A549 (cell line): Measurements from ENCODE around the gene PRTFDC1. TPM values are rescaled to one million over a fixed set of nuclear protein-coding genes. Genes with fewer than 3 reads are reported as not detected.

Experiments
- ATAC-seq, 2 experiments: fragments of 200-7000 bp in 1 of 2; fragments of >200 bp in 1 of 2; cut with Nextera tagmentation in 1 of 2; cut with Tn5 transposase in 1 of 2; 3 replicates each; pipeline versions ENCODE4 v1.8.0 to v1.9.1; 2018 to 2020; ENCODE audit warnings: mild to moderate bottlenecking in 1 of 2, moderate library complexity in 1 of 2
- CTCF ChIA-PET: fragments of 300-600 bp; sonication (Branson Sonifier 250); formaldehyde crosslinking; extraction: SDS; loops from one replicate; lab custom pipeline; 2021; ENCODE audit warnings: antibody characterized with exemption, inconsistent platforms; lab: Yijun Ruan, JAX
- POLR2A ChIA-PET: fragments of 350-600 bp; formaldehyde crosslinking; extraction: SDS; loops from one replicate; lab custom pipeline; 2021; ENCODE audit warnings: antibody characterized with exemption, inconsistent platforms; lab: Yijun Ruan, JAX
- DNase-seq, 2 experiments: peaks; one replicate each; pipeline versions ENCODE4 v3.0.0 to v3.0.0-alpha.2; 2011 to 2016; ENCODE audit warnings: low read depth in 1 of 2, low spot score in 1 of 2
- FAIRE-seq: peaks from 2 replicates; lab custom pipeline; 2011; peaks lifted over from hg19 to GRCh38; lab: Jason Lieb, UNC
- H3K27ac ChIP-seq, 2 experiments: fragments of >200 bp; sonication (Bioruptor Twin); formaldehyde crosslinking; 3 replicates each; pipeline ENCODE4 v1.5.1; 2016 to 2017
- H3K4me1 ChIP-seq: fragments of >200 bp; sonication (Bioruptor Twin); formaldehyde crosslinking; 3 replicates; pipeline ENCODE4 v1.6.1; 2016
- H3K4me2 ChIP-seq: fragments of >200 bp; sonication (Bioruptor Twin); formaldehyde crosslinking; 3 replicates; pipeline ENCODE4 v1.6.1; 2016
- H3K4me3 ChIP-seq: fragments of >200 bp; sonication (Bioruptor Twin); formaldehyde crosslinking; 3 replicates; pipeline ENCODE4 v1.5.1; 2016
- H3K9me3 ChIP-seq: fragments of >200 bp; sonication (Bioruptor Twin); formaldehyde crosslinking; 3 replicates; pipeline ENCODE4 v1.6.1; 2016
- ATOH8 ChIP-seq: fragments of 250-450 bp; sonication (Bioruptor Pico); IDR thresholded peaks from 2 replicates; pipeline ENCODE4 v1.5.0; 2020; ENCODE audit warnings: low read depth, mild to moderate bottlenecking, moderate library complexity
- CBX8 ChIP-seq: fragments of 200-600 bp; sonication (generic); IDR thresholded peaks from 2 replicates; pipeline ENCODE4 v1.6.1; 2016
- CHD4 ChIP-seq: fragments of 200-600 bp; sonication (generic); IDR thresholded peaks from 2 replicates; pipeline ENCODE4 v1.6.1; 2016; ENCODE audit warnings: antibody characterized with exemption, mild to moderate bottlenecking, borderline replicate concordance
- E2F6 ChIP-seq: IDR thresholded peaks from 2 replicates; pipeline ENCODE4 v1.6.1; 2012; ENCODE audit warnings: low read depth, borderline replicate concordance
- EHF ChIP-seq: fragments of 250-450 bp; sonication (Bioruptor Pico); IDR thresholded peaks from 2 replicates; pipeline ENCODE4 v1.5.0; 2020; ENCODE audit warnings: mild to moderate bottlenecking
- ELK1 ChIP-seq: fragments of 150-350 bp; IDR thresholded peaks from 2 replicates; pipeline ENCODE4 v1.6.1; 2014; ENCODE audit warnings: low read depth, mild to moderate bottlenecking, low read length
- EP300 ChIP-seq, 2 experiments: fragments of >200 bp; sonication (Bioruptor Twin); formaldehyde crosslinking; IDR thresholded peaks; 2 replicates in 1 of 2; 3 replicates in 1 of 2; pipeline ENCODE4 v1.6.1; 2016 to 2017
- FOXS1 ChIP-seq: fragments of 250-450 bp; sonication (Bioruptor Pico); IDR thresholded peaks from 2 replicates; pipeline ENCODE4 v1.5.0; 2020; ENCODE audit warnings: mild to moderate bottlenecking, moderate library complexity
- HDAC2 ChIP-seq: fragments of 200-600 bp; sonication (generic); IDR thresholded peaks from 2 replicates; pipeline ENCODE4 v1.6.1; 2016
- HES2 ChIP-seq: fragments of >200 bp; sonication (Bioruptor Twin); formaldehyde crosslinking; IDR thresholded peaks from 2 replicates; pipeline ENCODE4 v1.6.1; 2016
- HOXB13 ChIP-seq: fragments of 250-450 bp; sonication (Bioruptor Pico); IDR thresholded peaks from 2 replicates; pipeline ENCODE4 v1.5.0; 2020; ENCODE audit warnings: low read depth, mild to moderate bottlenecking, moderate library complexity
- HOXB5 ChIP-seq: fragments of 250-450 bp; sonication (Bioruptor Pico); IDR thresholded peaks from 2 replicates; pipeline ENCODE4 v1.5.0; 2020; ENCODE audit warnings: mild to moderate bottlenecking, moderate library complexity
- JUN ChIP-seq, 2 experiments: fragments of >200 bp; sonication (Bioruptor Twin); formaldehyde crosslinking; IDR thresholded peaks; 2 replicates in 1 of 2; 3 replicates in 1 of 2; pipeline ENCODE4 v1.6.1; 2016 to 2017
- JUNB ChIP-seq: fragments of >200 bp; sonication (Bioruptor Twin); formaldehyde crosslinking; IDR thresholded peaks from 2 replicates; pipeline ENCODE4 v1.6.1; 2016
- KDM1A ChIP-seq: fragments of 200-600 bp; sonication (generic); IDR thresholded peaks from 2 replicates; pipeline ENCODE4 v1.6.1; 2016; ENCODE audit warnings: low read depth, mild to moderate bottlenecking
- MAFK ChIP-seq: fragments of 450-650 bp; IDR thresholded peaks from 2 replicates; pipeline ENCODE4 v1.6.1; 2014; ENCODE audit not compliant: partially characterized antibody
- MAZ ChIP-seq: fragments of 150-350 bp; IDR thresholded peaks from 2 replicates; pipeline ENCODE4 v1.6.1; 2014; ENCODE audit warnings: antibody characterized with exemption, low read depth, low read length, borderline replicate concordance
- NFE2L2 ChIP-seq: fragments of 150-350 bp; conservative IDR thresholded peaks from 2 replicates; pipeline ENCODE4 v1.6.1; 2014; ENCODE audit warnings: low read length
- NR3C1 ChIP-seq: fragments of >200 bp; sonication (Bioruptor Twin); formaldehyde crosslinking; IDR thresholded peaks from 3 replicates; pipeline ENCODE4 v1.6.1; 2017
- PBX3 ChIP-seq: IDR thresholded peaks from 2 replicates; pipeline ENCODE4 v1.6.1; 2012
- POLR2A ChIP-seq: IDR thresholded peaks from 2 replicates; pipeline ENCODE4 v1.6.1; 2012; ENCODE audit warnings: mild to moderate bottlenecking, low read length
- POLR2AphosphoS2 ChIP-seq: conservative IDR thresholded peaks from 2 replicates; pipeline ENCODE4 v1.6.1; 2012; ENCODE audit warnings: low read length, improper control_type of control experiment, inconsistent platforms
- RAD21 ChIP-seq, 2 experiments: fragments of >200 bp in 1 of 2; sonication (Bioruptor Twin) in 1 of 2; formaldehyde crosslinking in 1 of 2; IDR thresholded peaks in 1 of 2; conservative IDR thresholded peaks in 1 of 2; 2 replicates in 1 of 2; 3 replicates in 1 of 2; pipeline ENCODE4 v1.6.1; 2012 to 2018; ENCODE audit warnings: inconsistent platforms in 1 of 2
- REST ChIP-seq: fragments of 200-600 bp; sonication (generic); IDR thresholded peaks from 2 replicates; pipeline ENCODE4 v1.6.1; 2016; ENCODE audit warnings: antibody characterized with exemption, mild to moderate bottlenecking, moderate library complexity
- RFX5 ChIP-seq: fragments of 450-650 bp; IDR thresholded peaks from 2 replicates; pipeline ENCODE4 v1.7.1; 2014; ENCODE audit warnings: antibody characterized with exemption, mild to moderate bottlenecking, moderate library complexity
- RNF2 ChIP-seq: fragments of 200-600 bp; sonication (generic); IDR thresholded peaks from 2 replicates; pipeline ENCODE4 v1.6.1; 2016; ENCODE audit warnings: low read depth, mild to moderate bottlenecking, antibody characterized with exemption, moderate library complexity, borderline replicate concordance
- SREBF2 ChIP-seq: fragments of 450-650 bp; IDR thresholded peaks from 2 replicates; pipeline ENCODE4 v1.6.1; 2014; ENCODE audit warnings: mild to moderate bottlenecking, moderate library complexity
- TFCP2L1 ChIP-seq: fragments of 250-450 bp; sonication (Bioruptor Pico); IDR thresholded peaks from 2 replicates; pipeline ENCODE4 v1.5.0; 2021; ENCODE audit warnings: mild to moderate bottlenecking
- TP53 ChIP-seq: fragments of 250-450 bp; sonication (Bioruptor Pico); IDR thresholded peaks from 2 replicates; pipeline ENCODE4 v1.5.0; 2021; ENCODE audit warnings: mild to moderate bottlenecking, moderate library complexity
- ZNF302 ChIP-seq: fragments of 250-450 bp; sonication (Bioruptor Pico); IDR thresholded peaks from 2 replicates; pipeline ENCODE4 v1.9.0; 2021; ENCODE audit warnings: inconsistent platforms, mild to moderate bottlenecking, moderate library complexity
- WGBS: methylation state at CpG from one replicate; pipeline ENCODE4 v1.1.6; 2017; ENCODE audit errors: missing lambda C conversion rate; 5-methylcytosine and 5-hydroxymethylcytosine counted together
- polyA plus RNA-seq, 4 experiments: library from polyadenylated mRNA; depleted of rRNA in 3 of 4; stranded (reverse); fragments of >200 nt; fragmentation: RNase III in 1 of 4; extraction: RNeasy Plus Mini Kit Qiagen cat#74134 plus additional on column Dnase treatment in 1 of 4; gene quantifications; 2 replicates in 3 of 4; 3 replicates in 1 of 4; pipeline ENCODE4 v1.2.3, GENCODE V29; 2011 to 2017

The PRTFDC1 gene
- polyA plus RNA-seq, 2 of the 4 experiments (the other 2 are of a cell fraction), result 35.6 to 39.2 TPM

- TF ChIP-seq RNF2, result no peak
- no peak for TF ChIP-seq EP300 (IDR thresholded peaks at IDR 0.05)
- TF ChIP-seq PBX3, result no peak
- TF ChIP-seq JUNB, result no peak
- no peak for TF ChIP-seq CBX8
- TF ChIP-seq TP53 (CRISPR knock-in tag), result no peak
- TF ChIP-seq SREBF2, result no peak
- TF ChIP-seq E2F6, result no peak
Measured at GRCh38 chr10:24804956-24805355, 147.4 kb downstream of the PRTFDC1 start (continued).

GRCh38 chr10:24804392-24804791 is 148.0 kb downstream of the PRTFDC1 start:
- ATAC-seq (no peak), FAIRE-seq (no peak), DNase-seq (no peak)
- Histone ChIP-seq H3K9me3 (no peaks in the 10 kb centered on the region), H3K4me2 (no peak overlapping the region), H3K4me3 (no peak overlapping the region), H3K27ac (no peak overlapping the region), H3K4me1 (no peaks in the 10 kb centered on the region)
- POLR2A ChIA-PET, result no interaction called here
- CTCF ChIA-PET, result interaction anchor here (0.8 kb wide), 1 partner anchor 8 kb away, joined by 3 read pairs; no protein-coding TSS in a partner anchor
- WGBS, result 84% methylated on average over 8 of the region's 8 CpGs
- TF ChIP-seq ATOH8 (no peak), ELK1 (no peak), HOXB5 (CRISPR knock-in tag) (no peak), EHF (CRISPR knock-in tag) (no peak), MAFK (peak; percentile 21), POLR2A (no peak), TP53 (CRISPR knock-in tag) (no peak)

- Histone ChIP-seq H3K27ac (no peak overlapping the region), H3K4me3 (no peak overlapping the region), H3K4me2 (no peak overlapping the region), H3K4me1 (no peaks in the 10 kb centered on the region), H3K9me3 (no peaks in the 10 kb centered on the region)
- TF ChIP-seq HDAC2, result no peak
- no peak for TF ChIP-seq ZNF302
- no peak for TF ChIP-seq FOXS1 (CRISPR knock-in tag)
- no peak for TF ChIP-seq KDM1A
- TF ChIP-seq HES2, result no peak
- TF ChIP-seq RFX5, result no peak
- no peak for TF ChIP-seq JUNB
- TF ChIP-seq CHD4, result no peak
- TF ChIP-seq RAD21 (conservative IDR thresholded peaks at IDR 0.05 in 1 of 2, IDR thresholded peaks at IDR 0.05 in 1 of 2), result no peak
- TF ChIP-seq POLR2AphosphoS2, result no peak
- TF ChIP-seq NR3C1, result no peak
- TF ChIP-seq HOXB13 (CRISPR knock-in tag), result no peak
- no peak for TF ChIP-seq MAZ
- no peak for TF ChIP-seq TFCP2L1
- TF ChIP-seq JUN (IDR thresholded peaks at IDR 0.05), result no peak
- no peak for TF ChIP-seq POLR2A
- TF ChIP-seq NFE2L2, result no peak
- no peak for TF ChIP-seq REST
- ChIA-PET CTCF (interaction anchor here (0.7 kb wide), 1 partner anchor 142 kb away, joined by 4 read pairs; no protein-coding TSS in a partner anchor), POLR2A (no interaction called here)
- ATAC-seq (no peak), DNase-seq (no peak), FAIRE-seq (no peak)
- 71% methylated on average over 2 of the region's 2 CpGs for WGBS
Measured at GRCh38 chr10:24802378-24802777, 150.0 kb downstream of the PRTFDC1 start.
